Measurements from ENCODE around the gene P3H1.
"Not testable (repeated sequence)": the region's sequence is repeated elsewhere in the genome, so short reads cannot be mapped to it uniquely, and the experiment has no call there.

P3H1 gene

DNA sequence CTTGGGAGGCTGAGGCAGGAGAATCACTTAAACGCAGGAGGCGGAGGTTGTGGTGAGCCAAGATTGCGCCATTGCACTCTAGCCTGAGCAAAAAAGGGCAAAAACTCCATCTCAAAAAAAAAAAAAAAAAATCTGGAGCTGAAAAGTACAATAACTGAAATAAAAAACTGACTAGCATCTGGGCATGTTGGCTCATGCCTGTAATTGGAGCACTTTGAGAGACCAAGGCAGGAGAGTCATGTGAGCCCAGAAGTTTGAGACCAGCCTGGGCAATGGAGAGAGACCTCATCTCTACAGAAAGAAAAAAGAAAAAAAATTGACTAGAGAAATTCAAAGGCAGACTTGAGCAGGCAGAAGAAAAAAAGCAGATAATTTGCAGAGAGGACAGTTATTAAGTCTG lies 44.9 kb downstream of the P3H1 start:
- TF ChIP-seq, protein P1, sequence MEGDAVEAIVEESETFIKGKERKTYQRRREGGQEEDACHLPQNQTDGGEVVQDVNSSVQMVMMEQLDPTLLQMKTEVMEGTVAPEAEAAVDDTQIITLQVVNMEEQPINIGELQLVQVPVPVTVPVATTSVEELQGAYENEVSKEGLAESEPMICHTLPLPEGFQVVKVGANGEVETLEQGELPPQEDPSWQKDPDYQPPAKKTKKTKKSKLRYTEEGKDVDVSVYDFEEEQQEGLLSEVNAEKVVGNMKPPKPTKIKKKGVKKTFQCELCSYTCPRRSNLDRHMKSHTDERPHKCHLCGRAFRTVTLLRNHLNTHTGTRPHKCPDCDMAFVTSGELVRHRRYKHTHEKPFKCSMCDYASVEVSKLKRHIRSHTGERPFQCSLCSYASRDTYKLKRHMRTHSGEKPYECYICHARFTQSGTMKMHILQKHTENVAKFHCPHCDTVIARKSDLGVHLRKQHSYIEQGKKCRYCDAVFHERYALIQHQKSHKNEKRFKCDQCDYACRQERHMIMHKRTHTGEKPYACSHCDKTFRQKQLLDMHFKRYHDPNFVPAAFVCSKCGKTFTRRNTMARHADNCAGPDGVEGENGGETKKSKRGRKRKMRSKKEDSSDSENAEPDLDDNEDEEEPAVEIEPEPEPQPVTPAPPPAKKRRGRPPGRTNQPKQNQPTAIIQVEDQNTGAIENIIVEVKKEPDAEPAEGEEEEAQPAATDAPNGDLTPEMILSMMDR (conservative IDR thresholded peaks at IDR 0.05), result no peak
- H3K27ac ChIP-seq, result no peak overlapping the region

DNA sequence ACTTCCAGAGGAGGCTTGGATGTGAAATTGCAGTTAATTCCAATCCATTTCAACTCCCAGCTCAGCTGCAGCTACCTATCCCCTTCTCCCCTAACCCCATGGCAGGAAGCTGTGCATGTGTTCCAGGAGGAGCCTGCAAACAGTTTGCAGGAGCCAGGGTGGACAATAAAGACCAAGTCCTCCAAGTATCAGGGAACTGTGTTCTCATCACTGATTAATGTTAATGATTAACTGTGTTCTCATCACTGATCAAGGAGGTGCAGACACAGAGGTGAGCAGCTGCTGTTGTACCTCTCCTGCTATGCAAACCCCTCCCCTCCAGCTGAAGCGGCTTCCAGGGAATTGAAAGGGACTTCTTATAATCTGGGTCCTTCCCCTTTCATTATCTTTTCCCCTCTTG lies 46.0 kb downstream of the P3H1 start:
- peak overlapping the region; percentile 30; the same call in 1 of the 2 replicates for H3K27ac ChIP-seq
- TF ChIP-seq, protein P1 (conservative IDR thresholded peaks at IDR 0.05), result no peak

DNA sequence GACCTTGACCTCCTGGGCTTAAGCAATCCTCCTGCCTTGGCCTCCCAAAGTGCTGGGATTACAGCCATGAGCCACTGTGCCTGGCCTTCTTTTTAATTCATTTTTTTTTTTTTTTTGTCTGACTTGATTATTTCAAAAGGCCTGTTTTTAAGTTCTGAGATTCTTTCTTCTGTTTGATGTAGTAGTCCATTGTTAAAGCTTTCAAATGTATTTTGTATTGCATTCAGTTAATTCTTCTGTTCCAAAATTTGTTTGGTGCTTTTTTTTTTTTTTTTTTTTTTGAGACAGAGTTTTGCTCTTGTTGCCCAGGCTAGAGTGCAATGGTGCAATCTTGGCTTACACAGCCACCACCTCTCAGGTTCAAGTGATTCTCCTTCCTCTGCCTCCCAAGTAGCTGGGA lies 52.4 kb downstream of the P3H1 start:
- not testable (repeated sequence) for H3K27ac ChIP-seq

DNA sequence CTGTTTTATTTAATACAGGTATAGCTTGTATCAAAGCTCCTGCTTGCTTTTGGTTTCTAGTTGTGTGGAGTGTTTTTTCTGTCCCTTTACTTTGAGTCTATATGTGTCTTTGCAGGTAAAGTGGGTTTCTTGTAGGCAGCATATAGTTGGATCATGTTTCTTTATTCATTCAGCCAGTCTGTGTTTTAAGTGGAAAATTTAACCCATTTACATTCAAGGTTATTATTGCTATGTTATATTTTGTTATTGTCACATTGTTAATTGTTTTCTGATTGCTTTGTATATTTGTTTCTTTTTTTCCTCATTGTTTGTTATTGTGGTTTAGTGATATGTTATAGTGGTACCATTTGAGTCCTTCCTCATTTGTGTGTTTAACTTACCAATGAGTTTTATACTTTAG lies 53.5 kb downstream of the P3H1 start:
- TF ChIP-seq, protein P1 (conservative IDR thresholded peaks at IDR 0.05), result no peak
- no peak overlapping the region for H3K27ac ChIP-seq

DNA sequence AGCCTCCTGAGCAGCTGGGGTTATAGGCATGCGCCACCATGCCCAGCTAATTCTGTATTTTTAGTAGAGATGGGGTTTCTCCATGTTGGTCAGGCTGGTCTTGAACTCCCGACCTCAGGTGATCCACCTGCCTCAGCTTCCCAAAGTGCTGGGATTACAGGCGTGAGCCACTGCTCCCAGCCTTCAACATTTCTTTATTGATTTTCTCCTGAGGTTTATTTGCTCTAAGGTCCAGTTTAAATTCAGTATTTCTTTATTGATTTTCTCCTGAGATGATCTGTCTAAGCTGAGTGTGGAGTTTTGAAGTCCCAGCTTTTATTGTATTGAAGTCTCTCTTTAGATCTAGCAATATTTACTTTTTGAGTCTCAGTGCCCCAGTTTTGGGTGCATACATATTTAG lies 54.0 kb downstream of the P3H1 start:
- H3K27ac ChIP-seq, result not testable (repeated sequence)

DNA sequence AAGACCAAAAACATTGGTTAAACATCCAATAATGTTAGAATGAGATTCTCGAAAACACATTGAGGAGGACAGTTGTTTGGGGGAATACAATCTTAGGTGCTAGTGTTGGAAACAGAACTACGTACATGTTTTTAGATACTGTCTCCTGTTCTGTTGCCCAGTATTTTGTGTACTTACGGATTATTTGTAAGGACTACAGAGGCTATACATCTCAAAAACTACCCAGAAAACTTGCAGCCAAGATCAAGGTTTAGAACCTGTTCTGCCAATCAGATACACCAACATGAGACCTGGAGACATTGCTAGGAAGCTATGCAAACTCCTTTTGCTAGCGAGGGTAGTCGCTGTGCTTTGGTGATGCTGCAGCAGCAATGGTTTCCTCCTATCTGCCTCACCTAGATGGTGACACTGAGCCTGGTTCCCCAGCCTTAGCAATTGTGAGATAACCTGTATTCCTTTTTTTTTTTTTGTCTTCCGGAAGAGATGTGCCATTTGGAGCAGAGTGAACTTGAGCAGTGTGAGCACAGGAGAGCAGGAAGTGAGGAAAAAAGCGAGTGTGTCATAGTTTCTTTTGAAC lies 62.9 kb downstream of the P3H1 start:
- TF ChIP-seq, protein P1 (conservative IDR thresholded peaks at IDR 0.05), result no peak
- H3K27ac ChIP-seq, result no peak overlapping the region

DNA sequence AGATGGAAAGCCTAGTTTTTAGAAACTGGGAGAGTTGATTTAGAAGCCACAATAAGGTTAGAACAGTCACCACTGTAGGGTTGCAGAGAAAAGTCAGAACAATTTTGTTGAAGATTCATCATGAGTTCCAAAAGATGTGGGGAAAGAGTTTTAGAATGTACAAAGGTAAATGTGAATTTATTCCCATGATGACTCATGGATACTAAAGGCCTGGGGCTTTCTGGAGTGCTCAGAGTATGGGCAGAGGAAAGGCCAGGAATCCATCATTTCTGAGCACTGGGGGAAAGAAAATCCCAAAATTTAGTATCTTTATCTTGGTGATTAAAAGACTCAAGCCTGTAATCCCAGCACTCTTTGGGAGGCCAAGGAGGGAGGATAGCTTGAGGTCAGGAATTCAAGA lies 66.8 kb downstream of the P3H1 start:
- no peak overlapping the region for H3K27ac ChIP-seq
- TF ChIP-seq, protein P1 (conservative IDR thresholded peaks at IDR 0.05), result no peak

DNA sequence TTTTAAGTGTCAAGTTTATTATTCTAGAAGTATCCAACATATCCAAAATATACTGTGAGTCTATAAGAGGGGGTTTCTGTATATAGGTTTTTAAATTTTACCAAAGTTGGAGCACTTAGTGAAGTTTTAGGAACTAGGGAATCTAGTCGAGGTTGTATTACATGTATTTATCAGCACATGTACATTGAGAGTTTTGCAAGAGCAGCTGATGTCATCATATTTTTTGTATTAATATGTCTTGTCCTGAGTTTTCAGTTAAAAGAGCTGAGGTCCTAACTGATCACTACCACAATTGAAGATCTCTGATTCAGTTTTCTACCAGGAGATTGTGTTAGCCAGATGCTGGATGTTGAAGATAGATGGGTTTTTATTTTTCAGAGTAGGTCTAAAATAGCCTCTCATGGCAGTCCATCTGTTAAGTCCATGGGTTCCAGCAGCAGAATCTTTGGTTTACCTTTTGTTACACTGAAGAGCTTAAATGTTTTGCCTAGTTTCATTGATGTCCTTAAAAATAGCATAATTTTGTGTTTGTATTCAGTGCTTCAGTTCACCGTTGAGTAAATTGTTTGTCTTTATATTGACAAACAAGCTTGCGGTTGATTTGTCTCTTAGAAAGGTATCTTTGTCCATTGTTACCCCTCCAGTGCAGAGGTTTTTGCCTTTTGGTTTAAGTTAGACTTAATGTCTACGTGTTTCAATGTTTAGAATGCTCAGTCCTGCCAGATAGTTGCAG lies 68.6 kb downstream of the P3H1 start:
- no peak overlapping the region for H3K27ac ChIP-seq
- TF ChIP-seq, protein P1 (conservative IDR thresholded peaks at IDR 0.05), result no peak
